Common myeloid progenitor, CD34-positive (primary cell): ENCODE measurements around the gene AEBP1. TPM values are rescaled to one million over a fixed set of nuclear protein-coding genes. Genes with fewer than 3 reads are reported as not detected.

Source experiments
- CTCF ChIA-PET: fragments of 350-600 bp; sonication (Branson Sonifier 250); formaldehyde crosslinking; loops from one replicate; lab custom pipeline; 2021; ENCODE audit warnings: antibody characterized with exemption; lab: Charles Lee
- POLR2A ChIA-PET: fragments of 350-600 bp; sonication (Branson Sonifier 250); formaldehyde crosslinking; loops from one replicate; lab custom pipeline; 2021; ENCODE audit warnings: antibody characterized with exemption; lab: Charles Lee
- DNase-seq, 3 donors: peaks; one replicate each; pipeline versions ENCODE4 v3.0.0 to v3.0.0-alpha.2; 2013
- H3K27ac ChIP-seq, 2 experiments: 1 replicate in 1 of 2; 2 replicates in 1 of 2; pipeline ENCODE4 v1.7.0; 2013; ENCODE audit warnings: inconsistent platforms in 2 of 2, low read length in 2 of 2, mild to moderate bottlenecking in 2 of 2, low read depth in 1 of 2, moderate library complexity in 1 of 2; ENCODE audit not compliant: severe bottlenecking in 2 of 2, insufficient read depth in 1 of 2, poor library complexity in 1 of 2
- H3K27me3 ChIP-seq, 5 experiments: replicated peaks in 2 of 5; 1 replicate in 3 of 5; 2 replicates in 2 of 5; pipeline versions ENCODE4 v1.6.1 to v1.7.0; 2013; ENCODE audit warnings: low read length in 4 of 5, mild to moderate bottlenecking in 2 of 5, moderate library complexity in 2 of 5, inconsistent platforms in 1 of 5; ENCODE audit not compliant: insufficient read depth in 5 of 5, control insufficient read depth in 4 of 5
- H3K36me3 ChIP-seq, 4 experiments: 1 replicate in 2 of 4; 2 replicates in 2 of 4; pipeline versions ENCODE4 v1.6.1 to v1.7.0; 2013; ENCODE audit warnings: low read length in 3 of 4, control low read depth in 1 of 4, mild to moderate bottlenecking in 1 of 4; ENCODE audit not compliant: control insufficient read depth in 4 of 4, insufficient read depth in 4 of 4
- H3K4me1 ChIP-seq, 4 experiments: 1 replicate in 3 of 4; 2 replicates in 1 of 4; pipeline versions ENCODE4 v1.6.1 to v1.7.1; 2013; ENCODE audit warnings: low read length in 3 of 4, mild to moderate bottlenecking in 3 of 4, control low read depth in 1 of 4, inconsistent platforms in 1 of 4, moderate library complexity in 1 of 4; ENCODE audit not compliant: control insufficient read depth in 4 of 4, insufficient read depth in 4 of 4; ENCODE audit errors: control extremely low read depth in 1 of 4
- H3K4me3 ChIP-seq, 7 experiments: 1 replicate in 4 of 7; 2 replicates in 3 of 7; pipeline versions ENCODE4 v1.5.1 to v1.7.0; 2013; ENCODE audit warnings: mild to moderate bottlenecking in 7 of 7, low read length in 6 of 7, moderate library complexity in 6 of 7, inconsistent platforms in 2 of 7, low read depth in 2 of 7, control low read depth in 1 of 7; ENCODE audit not compliant: insufficient read depth in 4 of 7, control insufficient read depth in 1 of 7; ENCODE audit errors: extremely low read depth in 1 of 7
- H3K9me3 ChIP-seq, 5 experiments: 1 replicate in 4 of 5; 2 replicates in 1 of 5; pipeline versions ENCODE4 v1.6.1 to v1.7.1; 2013; ENCODE audit warnings: low read length in 4 of 5, mild to moderate bottlenecking in 2 of 5, inconsistent platforms in 1 of 5, low read depth in 1 of 5, moderate library complexity in 1 of 5; ENCODE audit not compliant: control insufficient read depth in 4 of 5, insufficient read depth in 2 of 5; ENCODE audit errors: control extremely low read depth in 1 of 5
- WGBS: methylation state at CpG from one replicate; pipeline ENCODE4 v1.1.5; 2013; ENCODE audit not compliant: insufficient coverage; 5-methylcytosine and 5-hydroxymethylcytosine counted together
- polyA plus RNA-seq: library from polyadenylated mRNA; unstranded; fragments of 120-200 nt; gene quantifications from one replicate; pipeline ENCODE4 v1.2.1, GENCODE V29; 2013

AEBP1 gene
- polyA plus RNA-seq: 27.2 TPM

DNA sequence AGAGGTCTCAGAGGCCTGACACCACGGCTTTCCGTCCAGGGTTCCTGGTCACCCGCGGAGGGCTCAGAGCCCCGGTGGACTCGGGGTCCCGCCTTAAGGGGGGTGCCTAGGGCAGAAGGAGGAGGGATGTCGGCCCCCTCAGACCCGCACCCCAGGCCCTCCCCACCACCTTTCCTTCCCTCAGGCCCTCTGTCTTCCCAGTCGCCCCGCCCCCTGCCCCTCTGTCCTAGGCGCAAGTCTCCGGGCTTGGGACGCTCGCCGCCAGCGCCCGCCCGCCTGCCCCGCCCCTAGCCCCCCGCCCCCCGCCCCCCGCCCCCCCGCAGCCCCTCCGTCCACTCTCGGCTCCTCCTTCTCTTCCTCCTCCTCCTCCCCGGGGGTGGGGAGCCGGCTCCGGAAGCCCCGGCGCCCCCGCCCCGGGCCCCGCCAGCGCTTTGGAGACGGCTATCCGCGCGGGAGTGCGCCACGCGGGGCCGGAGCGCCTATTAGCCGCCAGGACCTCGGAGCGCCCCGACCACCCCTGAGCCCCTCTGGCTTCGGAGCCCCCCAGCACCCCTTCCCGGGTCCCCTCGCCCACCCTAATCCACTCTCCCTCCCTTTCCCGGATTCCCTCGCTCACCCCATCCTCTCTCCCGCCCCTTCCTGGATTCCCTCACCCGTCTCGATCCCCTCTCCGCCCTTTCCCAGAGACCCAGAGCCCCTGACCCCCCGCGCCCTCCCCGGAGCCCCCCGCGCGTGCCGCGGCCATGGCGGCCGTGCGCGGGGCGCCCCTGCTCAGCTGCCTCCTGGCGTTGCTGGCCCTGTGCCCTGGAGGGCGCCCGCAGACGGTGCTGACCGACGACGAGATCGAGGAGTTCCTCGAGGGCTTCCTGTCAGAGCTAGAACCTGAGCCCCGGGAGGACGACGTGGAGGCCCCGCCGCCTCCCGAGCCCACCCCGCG, at the start of gene AEBP1:
TSS of gene AEBP1 (plus strand) at position 423 of the 937 bp plus-strand sequence. CDS start at position 744, 321 bp downstream.
- Histone ChIP-seq H3K4me1 (peaks cover 3 to 30% (median 18%) of the 10 kb centered on the region in 4 experiments), H3K27me3 (no peaks in the 10 kb centered on the region), H3K36me3 (peaks cover 0 to 13% (median 0%) of the 10 kb centered on the region in 4 experiments), H3K9me3 (no peaks in the 10 kb centered on the region), H3K27ac (no peak within 1 kb of the TSS), H3K4me3 (peak within 1 kb of the TSS in 6 of 7 experiments; percentile 49 to 76 (median 59))
- ChIA-PET POLR2A (no interaction called here), CTCF (interaction anchor here (0.8 to 1.4 kb wide), 2 partner anchors 19 to 30 kb away, joined by 3 to 4 read pairs; partner anchors contain the start of gene POLD2)
- 0% methylated on average over 29 of the region's 87 CpGs for WGBS
- DNase-seq: peak; percentile 36 to 60 (median 51)

GRCh38 chr7:44056681-44057080, 47.5 kb upstream of the AEBP1 start:
- no peak for DNase-seq
- Histone ChIP-seq H3K9me3 (no peaks in the 10 kb centered on the region), H3K4me1 (no peaks in the 10 kb centered on the region), H3K27ac (no peak overlapping the region), H3K4me3 (no peak overlapping the region), H3K36me3 (peaks cover 20 to 92% (median 69%) of the 10 kb centered on the region in 4 experiments), H3K27me3 (no peaks in the 10 kb centered on the region)
- POLR2A ChIA-PET: no interaction called here
- CTCF ChIA-PET: interaction anchor here (0.7 kb wide), 1 partner anchor 12 kb away, joined by 3 read pairs; no protein-coding TSS in a partner anchor
- 97% methylated on average over 7 of the region's 7 CpGs for WGBS

- peaks cover 16 to 93% (median 72%) of the 10 kb centered on the region in 4 experiments for H3K36me3 ChIP-seq
- WGBS: 98% methylated on average over 10 of the region's 11 CpGs
- H3K4me3 ChIP-seq: no peak overlapping the region
- POLR2A ChIA-PET: no interaction called here
- no peak overlapping the region for H3K27ac ChIP-seq
- H3K27me3 ChIP-seq: no peaks in the 10 kb centered on the region
- H3K4me1 ChIP-seq: no peaks in the 10 kb centered on the region
- CTCF ChIA-PET: interaction anchor here (0.7 kb wide), 1 partner anchor 11 kb away, joined by 3 read pairs; no protein-coding TSS in a partner anchor
- H3K9me3 ChIP-seq: no peaks in the 10 kb centered on the region
- DNase-seq: no peak
These were observed 46.8 kb upstream of the AEBP1 start for GRCh38 chr7:44057181-44057848.

DNA sequence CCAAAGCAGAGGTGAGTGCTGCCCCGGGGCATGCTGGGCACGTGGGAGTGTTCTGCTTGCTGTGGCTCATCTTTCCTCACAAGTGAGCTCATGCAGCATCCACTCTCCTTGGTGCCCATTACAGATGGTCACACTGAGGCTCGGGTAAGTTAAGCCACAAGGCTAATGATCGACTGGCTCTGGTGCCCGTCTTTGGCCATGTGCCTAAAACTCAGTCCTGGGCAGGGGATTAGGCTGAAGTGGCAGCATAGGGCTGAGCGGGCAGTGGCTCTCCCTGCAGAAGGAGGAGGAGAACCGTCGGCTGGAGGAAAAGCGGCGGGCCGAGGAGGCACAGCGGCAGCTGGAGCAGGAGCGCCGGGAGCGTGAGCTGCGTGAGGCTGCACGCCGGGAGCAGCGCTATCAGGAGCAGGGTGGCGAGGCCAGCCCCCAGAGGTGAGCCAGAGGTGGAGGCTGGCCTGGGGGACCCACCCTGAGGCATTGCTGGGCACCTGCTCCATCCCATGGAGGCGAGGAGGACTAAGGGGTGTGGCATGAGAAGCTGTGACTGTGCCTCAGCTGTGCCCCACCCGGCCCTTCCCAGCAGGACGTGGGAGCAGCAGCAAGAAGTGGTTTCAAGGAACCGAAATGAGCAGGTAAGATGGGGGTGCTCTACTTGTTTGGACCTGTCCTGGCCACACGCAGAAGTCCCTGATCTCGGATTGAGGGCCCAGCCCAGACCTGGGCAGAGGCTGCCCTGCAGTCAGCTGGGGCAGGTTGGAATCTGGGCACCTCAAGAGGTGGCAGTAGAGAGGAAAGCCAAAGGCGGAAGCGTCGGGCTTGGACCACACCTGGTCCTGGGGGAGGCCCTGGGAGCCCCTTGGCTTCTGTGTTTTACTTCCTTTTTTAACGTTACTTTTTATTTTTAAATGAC, 46.0 kb upstream of the AEBP1 start:
- H3K27me3 ChIP-seq: no peaks in the 10 kb centered on the region
- CTCF ChIA-PET: no interaction called here
- 94% methylated on average over 24 of the region's 30 CpGs for WGBS
- H3K9me3 ChIP-seq: no peaks in the 10 kb centered on the region
- POLR2A ChIA-PET: no interaction called here
- H3K27ac ChIP-seq: no peak overlapping the region
- H3K4me3 ChIP-seq: no peak overlapping the region
- H3K4me1 ChIP-seq: no peaks in the 10 kb centered on the region
- no peak for DNase-seq
- H3K36me3 ChIP-seq: peaks cover 14 to 90% (median 72%) of the 10 kb centered on the region in 4 experiments

GRCh38 chr7:44058759-44059218, 45.4 kb upstream of the AEBP1 start:
- Histone ChIP-seq H3K27ac (no peak overlapping the region), H3K4me1 (no peaks in the 10 kb centered on the region), H3K27me3 (no peaks in the 10 kb centered on the region), H3K9me3 (no peaks in the 10 kb centered on the region), H3K36me3 (peaks cover 14 to 85% (median 69%) of the 10 kb centered on the region in 4 experiments), H3K4me3 (no peak overlapping the region)
- WGBS: 98% methylated on average over 6 of the region's 7 CpGs
- DNase-seq: no peak
- ChIA-PET CTCF (no interaction called here), POLR2A (no interaction called here)

DNA sequence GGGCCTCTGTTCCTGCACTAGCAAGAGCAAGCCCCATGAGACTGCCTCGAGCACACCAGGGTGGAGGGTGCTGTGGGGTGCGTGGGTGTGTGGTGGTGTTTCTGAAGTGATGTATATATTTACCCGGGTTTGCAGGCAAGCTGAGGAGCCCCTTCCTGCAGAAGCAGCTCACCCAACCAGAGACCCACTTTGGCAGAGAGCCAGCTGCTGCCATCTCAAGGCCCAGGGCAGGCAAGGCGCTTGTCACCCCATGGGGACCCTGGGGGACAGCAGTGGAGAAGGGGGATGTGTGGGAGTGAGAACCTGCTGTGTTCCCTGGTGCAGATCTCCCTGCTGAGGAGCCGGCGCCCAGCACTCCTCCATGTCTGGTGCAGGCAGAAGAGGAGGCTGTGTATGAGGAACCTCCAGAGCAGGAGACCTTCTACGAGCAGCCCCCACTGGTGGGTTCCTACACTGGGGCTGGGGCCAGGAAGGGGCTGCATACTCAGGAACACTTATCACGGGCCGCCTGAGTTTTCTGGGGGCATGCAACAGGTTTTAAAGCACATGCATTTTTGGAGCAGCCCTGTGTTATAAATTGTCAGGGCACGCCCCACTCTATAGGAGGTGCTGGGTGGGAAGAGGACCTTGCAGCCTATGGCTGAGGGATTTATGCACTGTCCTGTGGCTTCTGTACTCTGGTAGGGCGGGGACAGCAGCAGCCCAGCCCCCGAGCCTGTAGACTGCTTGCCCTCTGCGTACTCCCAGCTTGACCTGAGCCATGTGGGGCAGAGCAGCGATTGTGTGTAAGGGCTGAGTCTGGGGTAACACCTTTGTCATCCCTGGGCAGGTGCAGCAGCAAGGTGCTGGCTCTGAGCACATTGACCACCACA, 44.7 kb upstream of the AEBP1 start:
- ChIA-PET POLR2A (no interaction called here), CTCF (no interaction called here)
- peaks cover 14 to 80% (median 67%) of the 10 kb centered on the region in 4 experiments for H3K36me3 ChIP-seq
- peak in 1 of 3 donors; percentile 11 for DNase-seq
- H3K27ac ChIP-seq: no peak overlapping the region
- no peaks in the 10 kb centered on the region for H3K4me1 ChIP-seq
- WGBS: 93% methylated on average over 8 of the region's 14 CpGs
- H3K4me3 ChIP-seq: no peak overlapping the region
- H3K9me3 ChIP-seq: no peaks in the 10 kb centered on the region
- peaks cover 0 to 1% (median 0%) of the 10 kb centered on the region in 5 experiments for H3K27me3 ChIP-seq
